Neural cell (in vitro differentiated cells): ENCODE data around the gene NOP9. TPM values are rescaled to one million over a fixed set of nuclear protein-coding genes. Genes with fewer than 3 reads are reported as not detected.

Source experiments
- polyA plus RNA-seq: library from polyadenylated mRNA; depleted of rRNA; stranded (reverse); fragments of >200 nt; gene quantifications from 2 replicates; pipeline ENCODE4 v1.2.3, GENCODE V29; 2014
- small RNA-seq, 3 experiments: library from RNA; depleted of rRNA; stranded (forward); fragments of <200 nt; gene quantifications; one replicate each; pipeline ENCODE3, GENCODE V24; 2012

NOP9 gene
- polyA plus RNA-seq, 1 donor from 2014 or later, result 13.0 TPM

Small RNAs within 50 kb of the gene (small RNA-seq; reads per million reads assigned to genes)
- gene RF00026, result 0 reads per million in 3 experiments

Other genes with a start within 250 kb of the NOP9 start
- 43.6 and 49.3 TPM in 2 replicates for gene CARMIL3, start 247.8 kb upstream of the NOP9 start, polyA plus RNA-seq
- gene CPNE6, start 228.3 kb upstream of the NOP9 start, polyA plus RNA-seq, result 2.3 and 4.1 TPM in 2 replicates
- gene PCK2, start 205.5 kb upstream of the NOP9 start, polyA plus RNA-seq, result 0.20 and 1.2 TPM in 2 replicates
- gene DCAF11, start 185.1 kb upstream of the NOP9 start, polyA plus RNA-seq, result 74.5 and 106 TPM in 2 replicates
- 9.5 TPM in 2 replicates for gene NRL, start 184.9 kb upstream of the NOP9 start, polyA plus RNA-seq
- 0.62 and 0.88 TPM in 2 replicates for gene FITM1, start 169.2 kb upstream of the NOP9 start, polyA plus RNA-seq
- gene PSME1, start 163.7 kb upstream of the NOP9 start, polyA plus RNA-seq, result 39.5 and 55.8 TPM in 2 replicates
- 45.1 and 54.6 TPM in 2 replicates for gene EMC9, start 158.3 kb upstream of the NOP9 start, polyA plus RNA-seq
- 69.1 and 73.3 TPM in 2 replicates for gene PSME2, start 153.2 kb upstream of the NOP9 start, polyA plus RNA-seq
- gene RNF31, start 152.4 kb upstream of the NOP9 start, polyA plus RNA-seq, result 69.6 and 98.7 TPM in 2 replicates
- gene IRF9, start 138.6 kb upstream of the NOP9 start, polyA plus RNA-seq, result 5.9 and 19.6 TPM in 2 replicates
- 18.5 and 22.8 TPM in 2 replicates for gene REC8, start 127.8 kb upstream of the NOP9 start, polyA plus RNA-seq
- gene IPO4, start 111.0 kb upstream of the NOP9 start, polyA plus RNA-seq, result 9.2 and 13.4 TPM in 2 replicates
- 25.1 and 34.2 TPM in 2 replicates for gene TM9SF1, start 104.4 kb upstream of the NOP9 start, polyA plus RNA-seq
- 0.17 TPM in 1 of 2 replicates, not detected in the other for gene TSSK4, start 94.2 kb upstream of the NOP9 start, polyA plus RNA-seq
- 55.3 and 67.6 TPM in 2 replicates for gene CHMP4A, start 86.4 kb upstream of the NOP9 start, polyA plus RNA-seq
- gene MDP1, start 83.8 kb upstream of the NOP9 start, polyA plus RNA-seq, result 94.2 and 116 TPM in 2 replicates
- gene NEDD8, start 67.5 kb upstream of the NOP9 start, polyA plus RNA-seq, result 406 and 431 TPM in 2 replicates
- gene GMPR2, start 66.9 kb upstream of the NOP9 start, polyA plus RNA-seq, result 132 and 403 TPM in 2 replicates
- gene TINF2, start 57.2 kb upstream of the NOP9 start, polyA plus RNA-seq, result 103 and 120 TPM in 2 replicates
- 3.6 and 7.5 TPM in 2 replicates for gene TGM1, start 36.7 kb upstream of the NOP9 start, polyA plus RNA-seq
- 28.8 and 33.2 TPM in 2 replicates for gene RABGGTA, start 28.3 kb upstream of the NOP9 start, polyA plus RNA-seq
- 5.5 and 6.9 TPM in 2 replicates for gene DHRS1, start 70 bp upstream of the NOP9 start, polyA plus RNA-seq
- not detected in 2 replicates for gene CIDEB, start 8.1 kb downstream of the NOP9 start, polyA plus RNA-seq
- 3.4 and 5.0 TPM in 2 replicates for gene LTB4R2, start 10.3 kb downstream of the NOP9 start, polyA plus RNA-seq
- gene LTB4R, start 11.7 kb downstream of the NOP9 start, polyA plus RNA-seq, result 4.3 and 5.2 TPM in 2 replicates
- not detected in 2 replicates for gene ADCY4, start 35.2 kb downstream of the NOP9 start, polyA plus RNA-seq
- gene RIPK3, start 40.1 kb downstream of the NOP9 start, polyA plus RNA-seq, result not detected in 2 replicates
- 0.22 and 0.48 TPM in 2 replicates for gene NFATC4, start 68.3 kb downstream of the NOP9 start, polyA plus RNA-seq
- 5.7 and 9.1 TPM in 2 replicates for gene NYNRIN, start 99.2 kb downstream of the NOP9 start, polyA plus RNA-seq
- gene CBLN3, start 129.8 kb downstream of the NOP9 start, polyA plus RNA-seq, result not detected in 2 replicates
- gene KHNYN, start 130.1 kb downstream of the NOP9 start, polyA plus RNA-seq, result 0.53 and 0.92 TPM in 2 replicates
- gene SDR39U1, start 142.9 kb downstream of the NOP9 start, polyA plus RNA-seq, result 142 and 173 TPM in 2 replicates
- not detected in 2 replicates for gene CMA1, start 208.4 kb downstream of the NOP9 start, polyA plus RNA-seq